CD4-positive, CD25-positive, alpha-beta regulatory T cell (primary cell): ENCODE results near the gene ATP1A2. TPM values are rescaled to one million over a fixed set of nuclear protein-coding genes. Genes with fewer than 3 reads are reported as not detected.

ENCODE experiments used
- ATAC-seq, 2 donors: fragments of 150-1000 bp; cut with Tn5 transposase; one replicate each; pipeline ENCODE4 v1.10.0; 2021; ENCODE audit warnings: low read depth in 2 of 2, moderate number of reproducible peaks in 2 of 2, moderate library complexity in 1 of 2
- DNase-seq, 3 donors: peaks; one replicate each; pipeline versions ENCODE4 v3.0.0 to v3.0.0-alpha.2; 2012 to 2022; ENCODE audit warnings: mixed read lengths in 1 of 3
- H3K27ac ChIP-seq: one replicate; pipeline ENCODE4 v1.7.0; 2013; ENCODE audit warnings: mild to moderate bottlenecking, low read length; ENCODE audit not compliant: insufficient read depth, poor library complexity, severe bottlenecking
- H3K27me3 ChIP-seq: one replicate; pipeline ENCODE4 v1.7.0; 2013; ENCODE audit warnings: low read length; ENCODE audit not compliant: control insufficient read depth, insufficient read depth
- H3K36me3 ChIP-seq: one replicate; pipeline ENCODE4 v1.7.0; 2013; ENCODE audit warnings: mild to moderate bottlenecking, low read length, moderate library complexity; ENCODE audit not compliant: control insufficient read depth, insufficient read depth
- H3K4me1 ChIP-seq: 2 replicates; pipeline ENCODE4 v1.7.0; 2013; ENCODE audit warnings: mild to moderate bottlenecking, low read length; ENCODE audit not compliant: insufficient read depth, control insufficient read depth, poor library complexity, severe bottlenecking
- H3K4me3 ChIP-seq: one replicate; pipeline ENCODE4 v1.7.0; 2013; ENCODE audit warnings: low read depth, mild to moderate bottlenecking, low read length, moderate library complexity
- H3K9me3 ChIP-seq, 2 experiments: 1 replicate in 1 of 2; 2 replicates in 1 of 2; pipeline ENCODE4 v1.7.0; 2013; ENCODE audit warnings: low read length in 2 of 2, mild to moderate bottlenecking in 1 of 2, moderate library complexity in 1 of 2; ENCODE audit not compliant: control insufficient read depth in 2 of 2
- H3K27ac Mint-ChIP-seq, 3 donors: one replicate each; pipeline ENCODE4 v1.8.0; 2020 to 2022; ENCODE audit warnings: mild to moderate bottlenecking in 3 of 3, mixed read lengths in 3 of 3, moderate library complexity in 2 of 3
- H3K27me3 Mint-ChIP-seq: one replicate; pipeline ENCODE4 v1.8.0; 2022; ENCODE audit warnings: mild to moderate bottlenecking, mixed read lengths
- H3K36me3 Mint-ChIP-seq: one replicate; pipeline ENCODE4 v1.8.0; 2020; ENCODE audit warnings: mixed read lengths
- H3K4me1 Mint-ChIP-seq, 4 donors: one replicate each; pipeline ENCODE4 v1.8.0; 2020 to 2022; ENCODE audit warnings: mixed read lengths in 4 of 4, mild to moderate bottlenecking in 1 of 4
- H3K4me3 Mint-ChIP-seq, 4 donors: one replicate each; pipeline ENCODE4 v1.8.0; 2020 to 2022; ENCODE audit warnings: mild to moderate bottlenecking in 4 of 4, mixed read lengths in 4 of 4, moderate library complexity in 3 of 4
- H3K9me3 Mint-ChIP-seq, 7 donors: one replicate each; pipeline ENCODE4 v1.8.0; 2020 to 2022; ENCODE audit warnings: mixed read lengths in 7 of 7, mild to moderate bottlenecking in 3 of 7, moderate library complexity in 2 of 7
- polyA plus RNA-seq, 4 donors: library from polyadenylated mRNA; unstranded; fragments of 300-500 nt; fragmentation: Illumina TruSeq; gene quantifications; one replicate each; pipeline ENCODE4 v1.2.3, GENCODE V29; 2021
- total RNA-seq: library from RNA; stranded (reverse); gene quantifications from one replicate; pipeline ENCODE4 v1.2.3, GENCODE V29; 2022

Gene ATP1A2
- total and polyA plus RNA-seq, 5 donors from 2014 or later: not detected

DNA sequence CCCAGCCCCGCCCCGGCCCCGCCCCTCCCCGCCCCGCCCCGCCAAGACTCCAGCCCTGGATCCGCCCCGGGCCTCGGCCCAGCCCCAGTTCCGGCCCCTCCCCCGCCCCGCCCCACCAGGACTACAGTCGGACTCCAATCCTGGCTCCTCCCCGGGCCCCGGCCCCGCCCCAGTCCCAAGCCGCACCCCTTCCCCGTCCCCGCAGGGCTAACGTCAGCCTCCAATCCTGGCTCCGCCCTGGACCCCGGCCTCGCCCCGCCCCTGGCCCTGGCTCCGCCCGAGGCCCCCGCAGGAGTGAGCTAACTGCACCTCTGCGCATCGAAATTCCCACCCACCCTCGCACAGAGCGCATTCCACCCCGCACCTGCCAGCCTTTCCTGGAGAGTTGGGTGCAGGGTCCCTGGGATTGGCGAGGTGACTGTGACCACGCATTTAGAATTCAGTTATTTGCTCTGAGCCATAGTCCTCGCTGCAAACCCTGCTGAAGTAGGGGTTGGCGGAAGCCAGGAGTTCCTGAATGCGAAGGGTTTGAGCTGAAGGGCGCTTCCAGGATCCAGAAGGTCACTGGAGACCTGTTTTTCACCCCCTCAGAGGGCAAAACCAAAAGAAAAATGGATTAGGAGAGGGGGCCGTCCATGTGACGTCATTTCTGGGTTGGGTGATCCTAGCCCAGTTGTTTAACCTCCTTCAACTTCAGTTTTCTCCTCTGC lies 16.6 kb upstream of the ATP1A2 start:
- peak overlapping the region; percentile 79 for H3K4me3 ChIP-seq
- Mint-ChIP-seq H3K27ac (peak overlapping the region; percentile 90 to 95 (median 91)), H3K4me3 (peak overlapping the region; percentile 55 to 89 (median 84)), H3K36me3 (no peaks in the 10 kb centered on the region), H3K4me1 (peaks cover 15 to 60% (median 34%) of the 10 kb centered on the region in 4 donors), H3K27me3 (peaks cover 7% of the 10 kb centered on the region), H3K9me3 (peaks cover 0 to 2% (median 0%) of the 10 kb centered on the region in 7 donors)
- DNase-seq (peak; percentile 95 to 98 (median 95)), ATAC-seq (peak; percentile 84 to 87)
- H3K36me3 ChIP-seq: peaks cover 14% of the 10 kb centered on the region
- no peaks in the 10 kb centered on the region for H3K27me3 ChIP-seq
- peak overlapping the region; percentile 96 for H3K27ac ChIP-seq
- H3K4me1 ChIP-seq: peaks cover 52% of the 10 kb centered on the region
- H3K9me3 ChIP-seq: no peaks in the 10 kb centered on the region

DNA sequence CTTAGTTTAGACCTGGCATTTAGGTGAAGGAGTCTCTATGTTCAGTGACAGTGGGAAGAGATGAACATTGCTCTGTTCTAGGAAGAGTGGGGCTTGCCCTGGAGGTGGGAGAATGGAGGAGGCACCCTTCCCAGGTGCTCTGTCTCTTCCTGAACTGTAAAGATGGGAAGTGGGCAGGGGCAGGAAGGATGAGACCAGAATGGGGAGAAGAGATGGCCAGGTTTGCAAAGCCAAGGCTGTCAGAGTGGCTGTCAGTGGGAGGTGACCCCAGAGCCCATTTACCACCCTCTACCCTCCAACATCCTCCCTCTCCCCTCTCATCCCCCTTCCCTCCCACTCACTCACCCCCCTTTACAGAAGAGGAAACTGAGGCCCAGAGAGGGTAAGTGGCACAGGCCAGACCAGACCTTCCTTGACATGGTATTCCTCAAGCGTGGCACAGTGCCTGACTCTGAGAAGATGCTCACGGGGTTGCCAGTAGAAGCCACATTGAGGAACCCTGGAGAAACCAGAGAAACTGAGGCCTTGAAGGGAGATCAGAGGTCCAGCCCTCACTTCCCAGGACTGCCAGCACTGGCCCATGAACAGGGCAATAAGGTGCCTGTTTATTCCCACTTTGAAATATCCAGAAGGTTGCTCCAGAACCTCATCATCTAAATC lies 15.7 kb upstream of the ATP1A2 start:
- Histone ChIP-seq H3K36me3 (peaks cover 6% of the 10 kb centered on the region), H3K4me3 (no peak overlapping the region), H3K27ac (peak overlapping the region; percentile 96), H3K4me1 (peaks cover 52% of the 10 kb centered on the region), H3K27me3 (no peaks in the 10 kb centered on the region), H3K9me3 (no peaks in the 10 kb centered on the region)
- ATAC-seq (no peak), DNase-seq (no peak)
- Mint-ChIP-seq H3K4me1 (peaks cover 15 to 51% (median 34%) of the 10 kb centered on the region in 4 donors), H3K36me3 (no peaks in the 10 kb centered on the region), H3K27me3 (peaks cover 7% of the 10 kb centered on the region), H3K4me3 (peak overlapping the region; percentile 55 to 89 (median 84)), H3K27ac (peak overlapping the region; percentile 91 to 97 (median 91)), H3K9me3 (peaks cover 0 to 2% (median 0%) of the 10 kb centered on the region in 7 donors)

GRCh38 chr1:160101037-160101716 lies 14.4 kb upstream of the ATP1A2 start:
- no peaks in the 10 kb centered on the region for H3K36me3 Mint-ChIP-seq
- H3K4me3 Mint-ChIP-seq: peak overlapping the region; percentile 30 to 75 (median 62)
- peaks cover 7% of the 10 kb centered on the region for H3K27me3 Mint-ChIP-seq
- Histone ChIP-seq H3K4me3 (no peak overlapping the region), H3K9me3 (no peaks in the 10 kb centered on the region), H3K27me3 (no peaks in the 10 kb centered on the region), H3K36me3 (no peaks in the 10 kb centered on the region), H3K4me1 (peaks cover 42% of the 10 kb centered on the region), H3K27ac (peak overlapping the region; percentile 72)
- peaks cover 0 to 2% (median 0%) of the 10 kb centered on the region in 7 donors for H3K9me3 Mint-ChIP-seq
- peak in 1 of 2 donors; percentile 8 for ATAC-seq
- H3K4me1 Mint-ChIP-seq: peaks cover 15 to 40% (median 28%) of the 10 kb centered on the region in 4 donors
- peak overlapping the region; percentile 84 to 97 (median 91) for H3K27ac Mint-ChIP-seq
- peak; percentile 68 to 75 (median 73) for DNase-seq

DNA sequence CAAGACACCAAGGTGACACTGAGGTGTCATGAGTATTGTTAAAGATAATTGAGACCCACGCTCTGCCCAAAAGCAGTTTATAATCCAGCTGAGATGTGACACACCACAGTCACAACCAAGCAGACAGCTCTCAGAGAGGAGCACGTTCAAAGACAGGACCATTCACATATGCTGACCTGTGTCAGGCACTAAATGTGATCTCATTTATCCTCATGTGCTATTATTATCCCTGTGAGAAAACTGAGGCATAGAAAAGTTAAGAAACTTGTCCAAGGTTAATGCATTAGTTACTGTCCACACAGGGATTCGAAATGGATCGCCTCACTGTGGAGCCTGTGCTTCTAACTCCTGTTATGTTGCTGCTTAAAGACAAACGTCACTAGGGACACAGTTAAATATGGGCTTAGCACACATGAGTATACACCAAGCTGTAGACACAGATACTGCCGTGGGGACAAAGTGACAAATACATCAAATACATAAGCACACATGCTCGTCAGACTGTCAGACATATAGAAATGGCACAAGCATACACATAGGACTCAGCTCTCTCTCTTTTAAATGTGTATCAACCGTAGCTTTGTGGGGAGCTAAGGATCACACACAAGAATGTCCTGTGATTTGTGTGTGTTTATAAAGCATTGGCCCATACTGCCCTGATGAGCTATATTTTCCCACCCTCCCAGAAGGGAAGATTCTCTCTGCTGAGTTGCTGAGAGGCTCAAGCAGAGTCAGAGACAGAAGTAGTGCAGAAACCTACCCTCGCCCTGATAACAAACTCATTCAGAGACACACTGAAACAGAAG lies 13.6 kb upstream of the ATP1A2 start:
- H3K36me3 Mint-ChIP-seq: no peaks in the 10 kb centered on the region
- no peaks in the 10 kb centered on the region for H3K27me3 ChIP-seq
- H3K4me1 Mint-ChIP-seq: peaks cover 14 to 32% (median 23%) of the 10 kb centered on the region in 4 donors
- H3K36me3 ChIP-seq: no peaks in the 10 kb centered on the region
- no peak for DNase-seq
- peaks cover 0 to 2% (median 0%) of the 10 kb centered on the region in 7 donors for H3K9me3 Mint-ChIP-seq
- peaks cover 35% of the 10 kb centered on the region for H3K4me1 ChIP-seq
- H3K4me3 Mint-ChIP-seq: peak overlapping the region in 1 of 4 donors; percentile 30
- H3K9me3 ChIP-seq: no peaks in the 10 kb centered on the region
- H3K27ac Mint-ChIP-seq: peak overlapping the region; percentile 83 to 97 (median 91)
- peak overlapping the region; percentile 72 for H3K27ac ChIP-seq
- H3K4me3 ChIP-seq: no peak overlapping the region
- H3K27me3 Mint-ChIP-seq: peaks cover 11% of the 10 kb centered on the region
- ATAC-seq: no peak

GRCh38 chr1:160103658-160104408 lies 11.7 kb upstream of the ATP1A2 start:
- ATAC-seq (no peak), DNase-seq (no peak)
- H3K36me3 Mint-ChIP-seq: no peaks in the 10 kb centered on the region
- peaks cover 22% of the 10 kb centered on the region for H3K4me1 ChIP-seq
- H3K9me3 Mint-ChIP-seq: no peaks in the 10 kb centered on the region
- no peaks in the 10 kb centered on the region for H3K27me3 ChIP-seq
- peak overlapping the region in 1 of 4 donors; percentile 39 for H3K4me3 Mint-ChIP-seq
- peak overlapping the region in 2 of 3 donors; percentile 22 to 63 for H3K27ac Mint-ChIP-seq
- peaks cover 10% of the 10 kb centered on the region for H3K27me3 Mint-ChIP-seq
- H3K27ac ChIP-seq: no peak overlapping the region
- H3K4me3 ChIP-seq: no peak overlapping the region
- no peaks in the 10 kb centered on the region for H3K9me3 ChIP-seq
- H3K4me1 Mint-ChIP-seq: peaks cover 7 to 23% (median 18%) of the 10 kb centered on the region in 4 donors
- no peaks in the 10 kb centered on the region for H3K36me3 ChIP-seq

GRCh38 chr1:160104486-160104885 lies 11.1 kb upstream of the ATP1A2 start:
- Mint-ChIP-seq H3K4me1 (peaks cover 6 to 17% (median 13%) of the 10 kb centered on the region in 4 donors), H3K36me3 (no peaks in the 10 kb centered on the region), H3K4me3 (peak overlapping the region in 1 of 4 donors; percentile 56), H3K27me3 (peaks cover 10% of the 10 kb centered on the region), H3K27ac (peak overlapping the region in 1 of 3 donors; percentile 65), H3K9me3 (no peaks in the 10 kb centered on the region)
- DNase-seq: no peak
- no peak for ATAC-seq
- Histone ChIP-seq H3K36me3 (no peaks in the 10 kb centered on the region), H3K4me1 (peaks cover 16% of the 10 kb centered on the region), H3K27ac (no peak overlapping the region), H3K27me3 (no peaks in the 10 kb centered on the region), H3K9me3 (no peaks in the 10 kb centered on the region), H3K4me3 (no peak overlapping the region)
